Measurements from ENCODE around the gene IL17REL.

The IL17REL gene

GRCh38 chr22:49966041-49966773 is 46.4 kb downstream of the IL17REL start:
- no peak for DNase-seq

- DNase-seq: no peak
Measured at GRCh38 chr22:49965091-49966040, 47.2 kb downstream of the IL17REL start.

- DNase-seq: no peak
Measured at GRCh38 chr22:49964136-49965090, 48.2 kb downstream of the IL17REL start.

- no peak for DNase-seq
Measured at GRCh38 chr22:49963647-49964026, 48.9 kb downstream of the IL17REL start.

- DNase-seq: no peak
Measured at GRCh38 chr22:49962751-49963646, 49.6 kb downstream of the IL17REL start.

GRCh38 chr22:49962012-49962750 is 50.4 kb downstream of the IL17REL start:
- DNase-seq: peak; percentile 83 to 90

- no peak for DNase-seq
Measured at GRCh38 chr22:49961601-49962011, 51.0 kb downstream of the IL17REL start.

GRCh38 chr22:49961005-49961600 is 51.5 kb downstream of the IL17REL start:
- peak; percentile 19 to 56 for DNase-seq

- peak; percentile 98 to 99 for DNase-seq
Measured at GRCh38 chr22:49960159-49961004, 52.2 kb downstream of the IL17REL start, which contains the start of gene PIM3. PIM3 (plus strand) TSS chr22:49960772; CDS start chr22:49960948, 176 bp downstream.

- no peak for DNase-seq
Measured at GRCh38 chr22:49959782-49960158, 52.8 kb downstream of the IL17REL start.

GRCh38 chr22:49958931-49959781 is 53.4 kb downstream of the IL17REL start:
- DNase-seq: no peak

GRCh38 chr22:49958366-49958921 is 54.1 kb downstream of the IL17REL start:
- DNase-seq: no peak

- DNase-seq: no peak
Measured at GRCh38 chr22:49957826-49958365, 54.7 kb downstream of the IL17REL start.

GRCh38 chr22:49956914-49957825 is 55.4 kb downstream of the IL17REL start:
- DNase-seq: no peak

- DNase-seq: no peak
Measured at GRCh38 chr22:49956418-49956770, 56.2 kb downstream of the IL17REL start.
